ENCODE measurements around the gene STARD13.

Gene STARD13

GRCh38 chr13:33277037-33277740 is 8.4 kb downstream of the STARD13 start:
- no peak for DNase-seq

GRCh38 chr13:33276570-33276969 is 9.0 kb downstream of the STARD13 start:
- DNase-seq: no peak

- no peak for DNase-seq
Observed at GRCh38 chr13:33275916-33276315, 9.6 kb downstream of the STARD13 start.

- no peak for DNase-seq
Observed at GRCh38 chr13:33274264-33274663, 11.3 kb downstream of the STARD13 start.

GRCh38 chr13:33272531-33273124 is 12.9 kb downstream of the STARD13 start:
- no peak for DNase-seq

- no peak for DNase-seq
Observed at GRCh38 chr13:33271759-33272158, 13.8 kb downstream of the STARD13 start.

- no peak for DNase-seq
Observed at GRCh38 chr13:33270895-33271538, 14.5 kb downstream of the STARD13 start.

- DNase-seq: no peak
Observed at GRCh38 chr13:33265607-33266006, 19.9 kb downstream of the STARD13 start.

- no peak for DNase-seq
Observed at GRCh38 chr13:33265133-33265532, 20.4 kb downstream of the STARD13 start.

- no peak for DNase-seq
Observed at GRCh38 chr13:33264620-33264978, 21.0 kb downstream of the STARD13 start.

GRCh38 chr13:33263976-33264619 is 21.5 kb downstream of the STARD13 start:
- DNase-seq: no peak

- no peak for DNase-seq
Observed at GRCh38 chr13:33263484-33263883, 22.1 kb downstream of the STARD13 start.

GRCh38 chr13:33262997-33263396 is 22.6 kb downstream of the STARD13 start:
- DNase-seq: no peak

- no peak for DNase-seq
Observed at GRCh38 chr13:33262594-33262993, 23.0 kb downstream of the STARD13 start.

- no peak for DNase-seq
Observed at GRCh38 chr13:33262062-33262487, 23.5 kb downstream of the STARD13 start.

GRCh38 chr13:33261387-33262061 is 24.0 kb downstream of the STARD13 start:
- DNase-seq: no peak

GRCh38 chr13:33260168-33261098 is 25.1 kb downstream of the STARD13 start:
- DNase-seq: no peak

- DNase-seq: no peak
Observed at GRCh38 chr13:33259296-33259695, 26.3 kb downstream of the STARD13 start.

- no peak for DNase-seq
Observed at GRCh38 chr13:33258808-33259193, 26.8 kb downstream of the STARD13 start.

- no peak for DNase-seq
Observed at GRCh38 chr13:33257841-33258807, 27.4 kb downstream of the STARD13 start.

All from NCI-H2029 treated with DMSO at 0.1 percent for 48 hours (cell line).